GM19463 (cell line): ENCODE data around the gene TJAP1.

Source experiments
- ATAC-seq: cut with Tn5 transposase; IDR thresholded peaks from one replicate; pipeline ENCODE4 v1.9.1; 2021; ENCODE audit warnings: mild to moderate bottlenecking, moderate library complexity; ENCODE audit not compliant: unreplicated experiment

TJAP1 gene

GRCh38 chr6:43477235-43478007 lies at the start of gene TJAP1:
TSS of gene TJAP1 (plus strand) at chr6:43477570. CDS start at chr6:43499002, 21,432 bp downstream.
- peak; percentile 99 for ATAC-seq

- ATAC-seq, result peak; percentile 27
Observed at GRCh38 chr6:43428112-43428570, 49.2 kb upstream of the TJAP1 start.

GRCh38 chr6:43428874-43429273 lies 48.5 kb upstream of the TJAP1 start:
- no peak for ATAC-seq

- ATAC-seq, result no peak
Observed at GRCh38 chr6:43432009-43432945, 45.1 kb upstream of the TJAP1 start.

GRCh38 chr6:43433148-43433547 lies 44.2 kb upstream of the TJAP1 start:
- no peak for ATAC-seq

- no peak for ATAC-seq
Observed at GRCh38 chr6:43434001-43434840, 43.1 kb upstream of the TJAP1 start.

- ATAC-seq, result no peak
Observed at GRCh38 chr6:43434943-43435342, 42.4 kb upstream of the TJAP1 start.

- ATAC-seq, result no peak
Observed at GRCh38 chr6:43435682-43436437, 41.5 kb upstream of the TJAP1 start.

- no peak for ATAC-seq
Observed at GRCh38 chr6:43436577-43437282, 40.6 kb upstream of the TJAP1 start.

GRCh38 chr6:43437700-43438099 lies 39.7 kb upstream of the TJAP1 start:
- ATAC-seq, result no peak

GRCh38 chr6:43442935-43443334 lies 34.4 kb upstream of the TJAP1 start:
- ATAC-seq, result no peak

GRCh38 chr6:43444036-43444435 lies 33.3 kb upstream of the TJAP1 start:
- ATAC-seq, result no peak

GRCh38 chr6:43444582-43444981 lies 32.8 kb upstream of the TJAP1 start:
- no peak for ATAC-seq

GRCh38 chr6:43445576-43445975 lies 31.8 kb upstream of the TJAP1 start:
- ATAC-seq, result no peak

- no peak for ATAC-seq
Observed at GRCh38 chr6:43447604-43448003, 29.8 kb upstream of the TJAP1 start.

GRCh38 chr6:43448916-43449315 lies 28.5 kb upstream of the TJAP1 start:
- no peak for ATAC-seq

- no peak for ATAC-seq
Observed at GRCh38 chr6:43450699-43451131, 26.7 kb upstream of the TJAP1 start.

GRCh38 chr6:43451348-43451747 lies 26.0 kb upstream of the TJAP1 start:
- ATAC-seq, result no peak

GRCh38 chr6:43451939-43452338 lies 25.4 kb upstream of the TJAP1 start:
- no peak for ATAC-seq
